HCT116 (cell line): ENCODE measurements around the gene FRA10AC1. TPM values are rescaled to one million over a fixed set of nuclear protein-coding genes. Genes with fewer than 3 reads are reported as not detected.

ENCODE experiments used
- ATAC-seq: fragments of 200-7000 bp; cut with Tn5 transposase; 2 replicates; pipeline ENCODE4 v1.9.1; 2020; ENCODE audit warnings: mild to moderate bottlenecking, moderate library complexity
- BruUV-seq: library from RNA; stranded (reverse); fragments of 400-500 nt; replicated peaks from 2 replicates; lab custom pipeline; 2021; lab: Mats Ljungman, UMichigan
- CTCF ChIA-PET: fragments of 300-600 bp; sonication (Branson Sonifier 250); formaldehyde crosslinking; loops from one replicate; lab custom pipeline; 2021; ENCODE audit warnings: antibody characterized with exemption; lab: Charles Lee
- POLR2A ChIA-PET: fragments of 300-600, 350-600 bp; sonication (Branson Sonifier 250); formaldehyde crosslinking; loops from one replicate; lab custom pipeline; 2021; ENCODE audit warnings: antibody characterized with exemption; lab: Charles Lee
- RAD21 ChIA-PET, 2 experiments: fragments of 300-600 bp; sonication (Branson Sonifier 250); formaldehyde crosslinking; loops; one replicate each; lab custom pipeline; 2023; ENCODE audit warnings: low total read pairs in 2 of 2; ENCODE audit not compliant: uncharacterized antibody in 2 of 2, unreplicated experiment in 2 of 2, low non-redundant PET in 1 of 2; lab: Charles Lee
- DNase-seq: peaks from one replicate; pipeline ENCODE4 v3.0.0-alpha.2; 2010; ENCODE audit warnings: low read depth, low spot score
- H2AFZ ChIP-seq: fragments of 200-600 bp; shearing (Covaris generic), sonication (generic); 2 replicates; pipeline ENCODE4 v1.6.1; 2017; ENCODE audit warnings: low read depth, mixed run types, mixed read lengths, antibody characterized with exemption, low read length; ENCODE audit not compliant: poor library complexity, severe bottlenecking
- H3K27ac ChIP-seq: 2 replicates; pipeline ENCODE4 v1.5.1; 2012; ENCODE audit warnings: low read depth, low read length
- H3K27me3 ChIP-seq: fragments of 200-600 bp; sonication (generic); 2 replicates; pipeline ENCODE4 v1.6.1; 2016; ENCODE audit warnings: mixed run types, low read length, mixed read lengths; ENCODE audit not compliant: insufficient read depth
- H3K36me3 ChIP-seq, 2 experiments: fragments of 200-500 bp in 1 of 2; fragments of 200-600 bp in 1 of 2; sonication (Bioruptor generic) in 1 of 2; sonication (generic) in 1 of 2; 2 replicates each; pipeline versions ENCODE4 v1.5.1 to v1.6.1; 2014 to 2016; ENCODE audit warnings: low read length in 2 of 2, inconsistent platforms in 1 of 2, mixed read lengths in 1 of 2, mixed run types in 1 of 2; ENCODE audit not compliant: insufficient read depth in 2 of 2, control insufficient read depth in 1 of 2
- H3K4me1 ChIP-seq, 2 experiments: fragments of 200-600 bp in 1 of 2; sonication (generic) in 1 of 2; 2 replicates each; pipeline versions ENCODE4 v1.5.1 to v1.6.1; 2012 to 2017; ENCODE audit warnings: low read length in 2 of 2, inconsistent platforms in 1 of 2, mild to moderate bottlenecking in 1 of 2, mixed read lengths in 1 of 2, mixed run types in 1 of 2, moderate library complexity in 1 of 2; ENCODE audit not compliant: insufficient read depth in 2 of 2, control insufficient read depth in 1 of 2
- H3K4me2 ChIP-seq: fragments of 200-600 bp; sonication (generic); 2 replicates; pipeline ENCODE4 v1.6.1; 2017; ENCODE audit warnings: mixed run types, low read length, mixed read lengths
- H3K4me3 ChIP-seq, 2 experiments: fragments of 200-600 bp in 1 of 2; sonication (generic) in 1 of 2; replicated peaks in 1 of 2; 2 replicates each; pipeline ENCODE4 v1.5.1; 2011 to 2016; ENCODE audit warnings: low read length in 2 of 2, control low read depth in 1 of 2, low read depth in 1 of 2, mild to moderate bottlenecking in 1 of 2, mixed read lengths in 1 of 2, mixed run types in 1 of 2
- H3K79me2 ChIP-seq: fragments of 200-600 bp; sonication (generic); 2 replicates; pipeline ENCODE4 v1.6.1; 2017; ENCODE audit warnings: mild to moderate bottlenecking, mixed run types, low read length, moderate library complexity, mixed read lengths; ENCODE audit not compliant: insufficient read depth
- H3K9ac ChIP-seq: fragments of 200-600 bp; sonication (generic); 2 replicates; pipeline ENCODE4 v1.6.1; 2016; ENCODE audit warnings: low read length, mixed read lengths
- H3K9me2 ChIP-seq: fragments of 200-600 bp; sonication (generic), shearing (Covaris generic); 2 replicates; pipeline ENCODE4 v1.6.1; 2017; ENCODE audit warnings: mixed run types, mild to moderate bottlenecking, moderate library complexity; ENCODE audit not compliant: insufficient read depth
- H3K9me3 ChIP-seq, 2 experiments: fragments of 200-500 bp in 1 of 2; fragments of 200-600 bp in 1 of 2; sonication (Bioruptor generic) in 1 of 2; sonication (generic) in 1 of 2; 2 replicates each; pipeline ENCODE4 v1.6.1; 2014 to 2017; ENCODE audit warnings: low read length in 2 of 2, mixed read lengths in 2 of 2, inconsistent platforms in 1 of 2, low read depth in 1 of 2, mild to moderate bottlenecking in 1 of 2, mixed run types in 1 of 2, moderate library complexity in 1 of 2; ENCODE audit not compliant: control insufficient read depth in 1 of 2, insufficient read depth in 1 of 2
- H4K20me1 ChIP-seq: fragments of 200-600 bp; sonication (generic), shearing (Covaris generic); 2 replicates; pipeline ENCODE4 v1.6.1; 2017; ENCODE audit warnings: mixed run types, mild to moderate bottlenecking, moderate library complexity; ENCODE audit not compliant: insufficient read depth
- CBX3 ChIP-seq: IDR thresholded peaks from 2 replicates; pipeline ENCODE4 v1.6.1; 2012; ENCODE audit warnings: low read depth
- CEBPB ChIP-seq: IDR thresholded peaks from 2 replicates; pipeline ENCODE4 v1.6.1; 2012; ENCODE audit warnings: low read depth
- EZH2phosphoT487 ChIP-seq: fragments of 200-600 bp; IDR thresholded peaks from 2 replicates; pipeline ENCODE4 v1.6.1; 2018; ENCODE audit warnings: antibody characterized with exemption, borderline replicate concordance
- FOSL1 ChIP-seq: IDR thresholded peaks from 2 replicates; pipeline ENCODE4 v1.6.1; 2012; ENCODE audit warnings: low read depth
- JUND ChIP-seq: IDR thresholded peaks from 2 replicates; pipeline ENCODE4 v1.6.1; 2012
- POLR2A ChIP-seq: IDR thresholded peaks from 2 replicates; pipeline ENCODE4 v1.7.0; 2011; ENCODE audit warnings: borderline replicate concordance; ENCODE audit not compliant: insufficient read depth, insufficient read length; ENCODE audit errors: extremely low read depth
- POLR2AphosphoS5 ChIP-seq: IDR thresholded peaks from 2 replicates; pipeline ENCODE4 v1.6.1; 2011; ENCODE audit warnings: mild to moderate bottlenecking, low read depth, low read length, moderate library complexity
- RAD21 ChIP-seq: IDR thresholded peaks from 2 replicates; pipeline ENCODE4 v1.6.1; 2012; ENCODE audit warnings: low read depth, mild to moderate bottlenecking
- SIN3A ChIP-seq: IDR thresholded peaks from 2 replicates; pipeline ENCODE4 v1.6.1; 2012; ENCODE audit warnings: low read depth
- SP1 ChIP-seq: IDR thresholded peaks from 2 replicates; pipeline ENCODE4 v1.6.1; 2012; ENCODE audit warnings: low read depth
- SRF ChIP-seq: IDR thresholded peaks from 2 replicates; pipeline ENCODE4 v1.6.1; 2012; ENCODE audit warnings: low read depth
- ZFX ChIP-seq: fragments of 450-650 bp; IDR thresholded peaks from 2 replicates; pipeline ENCODE4 v1.6.1; 2017
- intact Hi-C: fragments of 100-400 bp; cut with micrococcal nuclease; formaldehyde crosslinking; loops from 2 replicates; pipeline ENCODE4 v1.10.0; 2022
- total RNA-seq: library from RNA; stranded (reverse); gene quantifications from one replicate; pipeline ENCODE4 v1.2.1, GENCODE V29; 2021; ENCODE audit not compliant: unreplicated experiment
- TF ChIP-seq, protein P1 (sequence below), 3 experiments: fragments of 200-600 bp in 1 of 3; sonication (generic) in 1 of 3; IDR thresholded peaks in 2 of 3; conservative IDR thresholded peaks in 1 of 3; 2 replicates each; pipeline ENCODE4 v1.5.1; 2012 to 2017; ENCODE audit warnings: low read depth in 2 of 3, low read length in 2 of 3, antibody characterized with exemption in 1 of 3, borderline replicate concordance in 1 of 3, control low read depth in 1 of 3, mild to moderate bottlenecking in 1 of 3, mixed read lengths in 1 of 3, mixed run types in 1 of 3, moderate library complexity in 1 of 3; ENCODE audit not compliant: insufficient read depth in 1 of 3
- TF ChIP-seq, protein P2 (sequence below): IDR thresholded peaks from 2 replicates; pipeline ENCODE4 v1.6.1; 2012; ENCODE audit warnings: low read depth
- TF ChIP-seq, protein P3 (sequence below): IDR thresholded peaks from 2 replicates; pipeline ENCODE4 v1.6.1; 2012
- TF ChIP-seq, protein P4 (sequence below): IDR thresholded peaks from 2 replicates; pipeline ENCODE4 v1.6.1; 2012
- TF ChIP-seq, protein P5 (sequence below): IDR thresholded peaks from 2 replicates; pipeline ENCODE4 v1.6.1; 2011; ENCODE audit warnings: mild to moderate bottlenecking, low read length, moderate library complexity; ENCODE audit not compliant: insufficient replicate concordance; ENCODE audit errors: extremely low read depth

Gene FRA10AC1
- total RNA-seq, 1 experiment from 2014 or later, result 21.9 TPM

DNA sequence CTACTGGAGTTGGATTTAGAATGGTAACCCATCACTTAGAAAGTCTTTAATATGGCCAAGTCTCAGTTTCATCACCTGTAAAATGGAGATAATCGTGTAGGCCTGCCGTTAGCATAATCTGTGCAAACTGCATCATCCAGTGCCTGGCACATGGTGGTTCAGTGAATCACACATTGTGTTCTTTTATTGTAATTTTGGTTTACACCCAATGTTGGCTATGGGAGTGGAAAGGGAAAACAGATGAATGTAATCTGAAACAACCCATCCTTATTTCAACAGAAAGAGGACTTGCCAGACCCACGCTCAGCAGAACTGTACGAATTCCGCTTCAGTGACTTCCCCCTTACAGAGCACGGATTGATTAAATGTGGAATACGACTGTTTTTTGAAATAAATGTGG, 62.6 kb downstream of the FRA10AC1 start (continued):
- TF ChIP-seq, protein P1, sequence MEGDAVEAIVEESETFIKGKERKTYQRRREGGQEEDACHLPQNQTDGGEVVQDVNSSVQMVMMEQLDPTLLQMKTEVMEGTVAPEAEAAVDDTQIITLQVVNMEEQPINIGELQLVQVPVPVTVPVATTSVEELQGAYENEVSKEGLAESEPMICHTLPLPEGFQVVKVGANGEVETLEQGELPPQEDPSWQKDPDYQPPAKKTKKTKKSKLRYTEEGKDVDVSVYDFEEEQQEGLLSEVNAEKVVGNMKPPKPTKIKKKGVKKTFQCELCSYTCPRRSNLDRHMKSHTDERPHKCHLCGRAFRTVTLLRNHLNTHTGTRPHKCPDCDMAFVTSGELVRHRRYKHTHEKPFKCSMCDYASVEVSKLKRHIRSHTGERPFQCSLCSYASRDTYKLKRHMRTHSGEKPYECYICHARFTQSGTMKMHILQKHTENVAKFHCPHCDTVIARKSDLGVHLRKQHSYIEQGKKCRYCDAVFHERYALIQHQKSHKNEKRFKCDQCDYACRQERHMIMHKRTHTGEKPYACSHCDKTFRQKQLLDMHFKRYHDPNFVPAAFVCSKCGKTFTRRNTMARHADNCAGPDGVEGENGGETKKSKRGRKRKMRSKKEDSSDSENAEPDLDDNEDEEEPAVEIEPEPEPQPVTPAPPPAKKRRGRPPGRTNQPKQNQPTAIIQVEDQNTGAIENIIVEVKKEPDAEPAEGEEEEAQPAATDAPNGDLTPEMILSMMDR (IDR thresholded peaks at IDR 0.05 in 2 of 3, conservative IDR thresholded peaks at IDR 0.05 in 1 of 3; ENCODE audit: borderline replicate concordance in 1 of 3, insufficient read depth in 1 of 3, low read depth in 2 of 3, low read length in 2 of 3), result no peak
- TF ChIP-seq, all 23 proteins: peak for 0

DNA sequence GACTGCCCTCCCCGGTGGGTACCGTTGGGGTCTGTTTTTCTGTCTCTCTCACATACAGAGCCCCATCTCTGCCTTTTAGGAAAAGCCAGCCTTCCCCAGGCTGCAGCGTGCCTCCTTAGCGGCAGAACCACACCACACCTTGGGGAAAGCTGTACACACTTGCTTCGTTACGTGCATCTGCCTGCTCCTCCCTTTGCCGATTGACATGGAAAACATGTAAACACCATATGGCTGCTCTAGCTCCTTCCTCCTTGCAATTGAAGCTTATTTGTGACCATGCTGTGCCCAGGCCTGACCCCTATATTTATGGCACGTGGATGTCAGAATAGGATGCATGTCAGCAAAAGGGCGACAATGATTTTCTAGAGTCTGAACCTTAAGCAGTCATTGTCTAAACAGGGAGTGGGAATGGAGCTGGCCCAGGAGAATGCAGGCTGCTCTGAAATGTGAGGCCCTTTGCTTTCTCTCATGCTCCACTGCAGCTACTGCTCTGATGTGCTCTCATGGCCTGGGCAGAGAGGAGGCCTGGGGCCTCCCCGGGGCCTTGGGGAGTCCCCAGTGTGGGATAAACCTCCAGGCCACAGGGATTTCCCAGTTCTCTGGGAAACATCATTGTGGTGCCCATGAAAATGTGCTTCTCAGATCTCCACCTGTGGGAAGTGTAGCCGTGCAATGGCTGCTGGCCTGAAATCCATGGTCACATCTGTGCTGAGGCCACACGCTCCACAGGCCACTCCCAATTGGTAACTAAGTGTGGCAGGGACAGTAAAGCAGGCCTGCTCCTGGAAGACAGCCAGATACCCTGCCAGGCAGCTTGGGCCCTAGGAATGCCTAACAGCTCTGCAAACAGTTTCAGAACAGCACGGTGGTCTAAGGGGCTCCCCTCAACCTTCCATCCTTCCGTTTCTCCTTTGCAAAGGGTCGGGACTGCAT, 71.5 kb downstream of the FRA10AC1 start:
- ATAC-seq, result no peak
- Histone ChIP-seq H3K27ac (no peak overlapping the region), H3K9me2 (no peaks in the 10 kb centered on the region), H3K36me3 (no peaks in the 10 kb centered on the region), H3K4me2 (no peak overlapping the region), H3K9ac (no peak overlapping the region), H4K20me1 (no peaks in the 10 kb centered on the region), H3K27me3 (no peaks in the 10 kb centered on the region), H3K9me3 (no peaks in the 10 kb centered on the region), H3K79me2 (no peaks in the 10 kb centered on the region), H2AFZ (no peak overlapping the region), H3K4me1 (no peaks in the 10 kb centered on the region), H3K4me3 (no peak overlapping the region)
- CTCF ChIA-PET, result no interaction called here
- intact Hi-C loops, result no loop called here
- RAD21 ChIA-PET, result no interaction called here
- no peak for DNase-seq
- no TSS peak for BruUV-seq
- TF ChIP-seq ZFX (no peak), POLR2AphosphoS5 (no peak), SP1 (no peak), CBX3 (no peak), CEBPB (no peak), JUND (no peak), POLR2A (no peak), SIN3A (no peak), EZH2phosphoT487 (no peak), RAD21 (no peak), FOSL1 (no peak), SRF (no peak)
- TF ChIP-seq, protein P2, sequence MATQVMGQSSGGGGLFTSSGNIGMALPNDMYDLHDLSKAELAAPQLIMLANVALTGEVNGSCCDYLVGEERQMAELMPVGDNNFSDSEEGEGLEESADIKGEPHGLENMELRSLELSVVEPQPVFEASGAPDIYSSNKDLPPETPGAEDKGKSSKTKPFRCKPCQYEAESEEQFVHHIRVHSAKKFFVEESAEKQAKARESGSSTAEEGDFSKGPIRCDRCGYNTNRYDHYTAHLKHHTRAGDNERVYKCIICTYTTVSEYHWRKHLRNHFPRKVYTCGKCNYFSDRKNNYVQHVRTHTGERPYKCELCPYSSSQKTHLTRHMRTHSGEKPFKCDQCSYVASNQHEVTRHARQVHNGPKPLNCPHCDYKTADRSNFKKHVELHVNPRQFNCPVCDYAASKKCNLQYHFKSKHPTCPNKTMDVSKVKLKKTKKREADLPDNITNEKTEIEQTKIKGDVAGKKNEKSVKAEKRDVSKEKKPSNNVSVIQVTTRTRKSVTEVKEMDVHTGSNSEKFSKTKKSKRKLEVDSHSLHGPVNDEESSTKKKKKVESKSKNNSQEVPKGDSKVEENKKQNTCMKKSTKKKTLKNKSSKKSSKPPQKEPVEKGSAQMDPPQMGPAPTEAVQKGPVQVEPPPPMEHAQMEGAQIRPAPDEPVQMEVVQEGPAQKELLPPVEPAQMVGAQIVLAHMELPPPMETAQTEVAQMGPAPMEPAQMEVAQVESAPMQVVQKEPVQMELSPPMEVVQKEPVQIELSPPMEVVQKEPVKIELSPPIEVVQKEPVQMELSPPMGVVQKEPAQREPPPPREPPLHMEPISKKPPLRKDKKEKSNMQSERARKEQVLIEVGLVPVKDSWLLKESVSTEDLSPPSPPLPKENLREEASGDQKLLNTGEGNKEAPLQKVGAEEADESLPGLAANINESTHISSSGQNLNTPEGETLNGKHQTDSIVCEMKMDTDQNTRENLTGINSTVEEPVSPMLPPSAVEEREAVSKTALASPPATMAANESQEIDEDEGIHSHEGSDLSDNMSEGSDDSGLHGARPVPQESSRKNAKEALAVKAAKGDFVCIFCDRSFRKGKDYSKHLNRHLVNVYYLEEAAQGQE, result no peak
- TF ChIP-seq, protein P3, sequence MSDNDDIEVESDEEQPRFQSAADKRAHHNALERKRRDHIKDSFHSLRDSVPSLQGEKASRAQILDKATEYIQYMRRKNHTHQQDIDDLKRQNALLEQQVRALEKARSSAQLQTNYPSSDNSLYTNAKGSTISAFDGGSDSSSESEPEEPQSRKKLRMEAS, result no peak
- TF ChIP-seq, protein P4, sequence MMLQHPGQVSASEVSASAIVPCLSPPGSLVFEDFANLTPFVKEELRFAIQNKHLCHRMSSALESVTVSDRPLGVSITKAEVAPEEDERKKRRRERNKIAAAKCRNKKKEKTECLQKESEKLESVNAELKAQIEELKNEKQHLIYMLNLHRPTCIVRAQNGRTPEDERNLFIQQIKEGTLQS, result no peak
- TF ChIP-seq, protein P5, sequence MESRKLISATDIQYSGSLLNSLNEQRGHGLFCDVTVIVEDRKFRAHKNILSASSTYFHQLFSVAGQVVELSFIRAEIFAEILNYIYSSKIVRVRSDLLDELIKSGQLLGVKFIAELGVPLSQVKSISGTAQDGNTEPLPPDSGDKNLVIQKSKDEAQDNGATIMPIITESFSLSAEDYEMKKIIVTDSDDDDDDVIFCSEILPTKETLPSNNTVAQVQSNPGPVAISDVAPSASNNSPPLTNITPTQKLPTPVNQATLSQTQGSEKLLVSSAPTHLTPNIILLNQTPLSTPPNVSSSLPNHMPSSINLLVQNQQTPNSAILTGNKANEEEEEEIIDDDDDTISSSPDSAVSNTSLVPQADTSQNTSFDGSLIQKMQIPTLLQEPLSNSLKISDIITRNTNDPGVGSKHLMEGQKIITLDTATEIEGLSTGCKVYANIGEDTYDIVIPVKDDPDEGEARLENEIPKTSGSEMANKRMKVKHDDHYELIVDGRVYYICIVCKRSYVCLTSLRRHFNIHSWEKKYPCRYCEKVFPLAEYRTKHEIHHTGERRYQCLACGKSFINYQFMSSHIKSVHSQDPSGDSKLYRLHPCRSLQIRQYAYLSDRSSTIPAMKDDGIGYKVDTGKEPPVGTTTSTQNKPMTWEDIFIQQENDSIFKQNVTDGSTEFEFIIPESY, result no peak
- POLR2A ChIA-PET, result no interaction called here
